HG03571 (cell line): Measurements from ENCODE around the gene KLC3.

Experiments
- ATAC-seq: cut with Tn5 transposase; IDR thresholded peaks from one replicate; pipeline ENCODE4 v1.9.1; 2021; ENCODE audit not compliant: unreplicated experiment

Gene KLC3

DNA sequence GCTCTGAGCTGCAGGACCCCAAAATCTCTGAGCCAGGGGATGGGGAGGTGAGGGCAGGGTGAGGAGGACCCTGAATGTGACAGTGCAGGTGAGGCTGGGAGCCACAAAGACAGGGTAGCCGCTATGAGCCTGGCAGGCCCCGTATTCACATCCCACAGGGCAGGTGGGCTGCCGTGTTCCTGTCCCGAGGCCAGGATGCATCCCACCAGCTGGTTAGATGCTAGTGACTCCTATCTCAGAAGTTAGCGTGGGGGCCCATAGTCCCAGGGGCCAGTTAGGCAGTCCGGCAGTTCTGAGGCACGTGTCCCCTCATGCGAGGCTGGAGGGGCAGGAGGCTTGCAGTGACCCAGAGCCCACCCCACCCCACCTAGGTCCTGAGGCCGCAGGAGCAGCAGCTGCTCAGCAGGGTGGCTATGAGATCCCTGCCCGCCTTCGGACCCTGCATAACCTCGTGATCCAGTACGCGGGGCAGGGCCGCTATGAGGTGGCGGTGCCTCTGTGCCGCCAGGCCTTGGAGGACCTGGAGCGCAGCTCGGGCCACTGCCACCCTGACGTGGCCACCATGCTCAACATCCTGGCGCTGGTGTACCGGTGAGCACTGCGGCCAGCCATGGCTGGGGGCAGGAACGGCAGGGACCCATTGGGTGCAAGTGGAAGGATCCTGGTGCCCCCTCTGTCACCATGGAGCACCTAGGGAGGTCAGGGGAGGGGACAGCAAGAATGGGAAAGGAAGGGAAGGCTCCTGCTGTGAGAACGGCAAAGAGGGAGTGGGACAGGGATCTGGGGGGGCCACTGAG is 7.2 kb downstream of the KLC3 start:
- ATAC-seq, result no peak

DNA sequence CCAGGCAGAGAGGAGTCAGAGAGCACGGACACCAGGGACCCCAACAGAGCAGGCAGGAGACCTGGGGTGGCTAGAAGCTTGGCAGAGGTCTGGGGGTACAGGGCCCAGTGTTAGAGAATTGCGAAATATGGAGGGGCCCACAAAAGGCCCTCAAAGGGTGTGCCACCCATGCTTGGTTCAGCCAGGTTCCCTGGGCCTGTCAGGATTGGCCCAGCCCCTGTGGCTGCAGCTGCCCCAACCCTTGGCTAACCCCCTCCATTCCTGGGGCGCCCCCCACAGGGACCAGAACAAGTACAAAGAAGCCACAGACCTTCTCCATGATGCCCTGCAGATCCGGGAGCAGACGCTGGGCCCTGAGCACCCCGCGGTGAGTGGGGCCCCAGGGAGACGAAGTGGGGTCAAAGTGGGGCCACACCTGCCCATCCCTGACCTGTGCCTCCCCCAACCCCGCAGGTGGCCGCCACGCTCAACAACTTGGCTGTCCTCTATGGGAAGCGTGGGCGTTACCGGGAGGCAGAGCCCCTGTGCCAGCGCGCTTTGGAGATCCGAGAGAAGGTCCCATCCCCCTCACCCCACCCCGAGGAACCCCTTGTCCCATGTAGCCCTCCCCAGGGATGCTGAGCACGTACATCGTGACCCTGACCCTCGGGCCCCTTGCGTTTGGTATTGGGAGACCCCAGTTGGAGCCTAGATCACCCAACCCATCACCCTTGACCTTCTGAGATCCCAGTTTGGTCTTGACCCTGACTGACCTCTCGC is 8.0 kb downstream of the KLC3 start:
- no peak for ATAC-seq

DNA sequence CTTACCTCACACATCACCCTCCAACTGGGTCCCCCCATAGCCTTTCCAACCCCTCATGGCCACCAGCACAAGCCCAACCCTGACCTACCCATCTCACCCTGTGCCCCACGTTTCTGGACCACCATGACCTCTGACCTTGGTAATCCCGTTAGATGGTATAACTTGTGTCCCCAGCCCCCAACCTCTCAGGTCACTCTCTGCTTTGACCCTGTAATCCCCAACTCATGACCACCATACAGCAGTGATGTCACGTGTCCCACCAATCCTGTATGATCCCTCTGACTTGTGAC is 8.5 kb downstream of the KLC3 start:
- ATAC-seq, result no peak

DNA sequence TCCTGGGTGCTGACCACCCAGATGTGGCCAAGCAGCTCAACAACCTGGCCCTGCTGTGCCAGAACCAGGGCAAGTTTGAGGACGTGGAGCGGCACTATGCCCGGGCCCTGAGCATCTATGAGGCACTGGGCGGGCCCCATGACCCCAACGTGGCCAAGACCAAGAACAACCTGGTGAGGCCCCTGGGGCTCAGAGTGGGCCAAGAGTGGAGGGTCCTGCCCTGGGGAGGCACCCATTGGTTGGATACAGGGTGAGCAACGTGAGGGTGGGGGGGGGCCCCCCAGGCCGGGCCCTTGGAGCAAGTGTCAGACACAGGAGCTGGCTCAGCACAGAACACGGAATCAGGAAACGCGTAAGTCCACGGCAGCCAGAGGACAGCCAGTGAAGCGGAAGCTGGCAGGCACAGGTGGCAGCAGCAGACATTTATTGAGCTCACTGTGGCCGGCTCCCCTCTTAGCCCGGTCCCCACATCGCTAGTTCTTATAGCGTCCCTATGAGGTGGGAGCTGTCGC is 8.9 kb downstream of the KLC3 start:
- no peak for ATAC-seq

DNA sequence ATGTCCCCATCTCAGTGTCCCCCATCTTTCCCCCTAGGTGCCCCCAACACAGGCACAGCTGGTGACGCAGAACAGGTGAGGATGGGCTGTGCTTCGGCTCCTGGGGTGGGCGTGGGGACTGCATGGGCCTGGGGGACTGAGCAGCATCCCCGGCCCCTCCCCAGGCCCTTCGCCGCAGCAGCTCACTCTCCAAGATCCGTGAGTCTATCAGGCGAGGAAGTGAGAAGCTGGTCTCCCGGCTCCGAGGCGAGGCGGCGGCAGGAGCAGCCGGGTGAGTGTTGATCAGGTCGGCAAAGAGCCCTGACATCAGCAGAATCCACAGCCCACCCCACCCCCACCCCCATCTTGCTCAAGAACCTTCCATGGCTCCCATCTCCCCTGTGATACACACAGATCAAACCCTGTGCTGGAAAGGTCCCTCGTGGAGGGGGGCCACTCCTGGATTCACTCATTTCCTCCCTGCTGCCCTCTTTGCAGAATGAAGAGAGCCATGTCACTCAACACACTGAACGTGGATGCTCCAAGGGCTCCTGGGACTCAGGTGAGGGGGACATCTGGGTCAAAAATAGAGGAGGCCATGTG is 10.0 kb downstream of the KLC3 start:
- no peak for ATAC-seq

DNA sequence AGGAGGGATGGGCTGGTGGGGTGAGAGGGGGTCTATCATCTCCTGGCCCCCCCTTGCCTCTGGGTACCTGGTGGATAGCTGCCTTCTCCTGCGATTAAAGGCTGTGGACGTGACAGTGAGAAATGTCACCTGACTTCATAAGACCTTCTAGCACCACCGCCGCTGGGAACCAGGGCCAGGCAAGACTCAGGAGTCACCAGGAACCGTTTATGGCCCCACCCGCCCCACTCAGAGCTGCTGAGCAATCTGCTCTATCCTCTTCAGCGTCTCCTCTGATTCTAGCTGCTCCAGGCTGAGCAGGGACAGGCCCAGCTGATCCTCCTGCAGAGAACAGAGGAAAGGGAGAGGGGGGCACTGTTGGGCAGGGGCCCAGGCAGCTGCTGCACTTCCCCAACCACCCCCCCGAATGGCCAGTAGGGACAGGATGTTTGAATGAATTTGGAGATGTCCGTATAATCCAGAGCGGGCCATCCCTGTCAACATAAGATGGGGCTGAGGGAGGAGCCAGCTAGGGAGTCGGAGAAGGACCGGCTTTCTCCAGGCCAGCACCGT is 10.9 kb downstream of the KLC3 start:
- ATAC-seq, result no peak

DNA sequence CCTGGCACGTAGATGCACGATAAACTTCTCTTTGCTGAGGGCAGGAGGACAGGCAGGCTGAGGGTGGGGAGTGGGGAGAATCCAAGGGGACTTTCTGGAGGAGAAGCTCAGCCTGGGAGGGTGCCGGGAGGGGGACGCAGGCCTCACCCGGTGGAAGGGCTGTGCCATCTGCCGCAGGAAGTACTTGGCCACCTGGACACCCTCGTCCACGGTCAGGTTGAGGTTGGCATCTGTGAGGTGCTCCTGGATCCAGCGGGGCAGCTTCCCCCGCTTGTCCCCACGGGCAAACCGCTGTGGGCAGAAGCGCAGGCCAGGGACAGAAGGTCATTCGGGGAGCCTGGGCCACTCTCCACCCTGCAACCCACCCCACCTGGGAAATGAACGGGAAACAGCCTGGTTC is 11.5 kb downstream of the KLC3 start:
- ATAC-seq, result no peak

DNA sequence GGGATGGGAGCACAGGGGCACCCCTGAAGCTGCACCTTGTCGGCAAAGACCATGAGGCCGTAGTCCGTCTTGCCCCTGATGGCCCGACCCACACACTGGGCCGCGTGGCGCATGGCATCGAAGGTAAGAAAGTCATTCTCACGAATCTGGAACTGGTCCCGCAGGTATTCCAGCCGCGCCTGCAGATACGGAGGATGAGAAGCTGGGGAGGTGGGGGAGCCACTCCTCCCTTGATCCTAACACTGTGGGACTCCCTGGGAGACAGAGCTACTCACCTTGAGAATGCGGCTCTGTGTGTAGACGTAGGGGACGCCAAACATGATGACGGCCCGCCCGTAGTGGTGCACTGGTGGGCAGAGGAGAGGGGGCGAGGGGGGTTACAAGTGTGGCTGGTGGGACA is 11.9 kb downstream of the KLC3 start:
- ATAC-seq, result no peak

DNA sequence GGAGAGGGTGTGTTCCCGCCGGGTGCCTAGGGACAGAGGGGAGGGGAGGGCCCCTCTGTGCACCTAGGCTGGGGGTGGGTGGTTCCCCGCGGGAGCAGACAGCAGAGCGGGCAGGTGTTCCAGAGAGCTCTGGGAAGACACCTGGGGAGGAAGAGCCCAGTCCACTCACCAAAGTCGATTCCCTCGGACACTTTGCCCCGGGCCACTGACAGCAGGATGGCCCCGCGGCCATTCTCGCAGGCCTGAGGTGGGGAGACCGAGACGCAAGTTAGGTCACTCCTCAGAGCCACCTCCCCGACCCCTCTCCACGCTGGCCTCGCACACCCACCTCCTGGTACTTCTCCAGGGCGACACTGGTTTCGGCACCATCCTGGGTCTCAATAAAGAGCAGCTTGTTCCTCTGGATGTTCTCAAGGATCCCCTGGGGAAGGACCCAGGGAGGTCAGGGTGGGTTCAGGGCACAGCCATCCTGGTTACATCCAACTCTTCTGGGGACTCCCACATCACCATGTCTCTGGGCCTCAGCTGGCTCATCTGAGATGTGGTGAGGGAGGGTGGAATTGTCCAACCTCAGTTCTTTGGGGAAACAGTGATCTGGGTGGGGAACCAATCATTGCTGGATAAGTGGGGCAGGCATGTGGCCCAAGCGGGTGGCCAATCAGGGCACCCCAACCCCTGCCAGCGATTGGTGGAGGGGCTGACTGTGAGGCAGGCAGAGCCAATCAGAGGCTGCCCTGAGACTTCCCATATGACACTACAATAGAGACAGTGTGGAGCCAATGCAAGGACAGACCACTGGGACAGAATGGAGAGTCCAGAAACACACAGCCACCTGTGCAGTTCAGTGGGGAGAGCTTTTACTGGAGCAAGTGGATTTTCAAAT is 12.6 kb downstream of the KLC3 start:
- no peak for ATAC-seq

DNA sequence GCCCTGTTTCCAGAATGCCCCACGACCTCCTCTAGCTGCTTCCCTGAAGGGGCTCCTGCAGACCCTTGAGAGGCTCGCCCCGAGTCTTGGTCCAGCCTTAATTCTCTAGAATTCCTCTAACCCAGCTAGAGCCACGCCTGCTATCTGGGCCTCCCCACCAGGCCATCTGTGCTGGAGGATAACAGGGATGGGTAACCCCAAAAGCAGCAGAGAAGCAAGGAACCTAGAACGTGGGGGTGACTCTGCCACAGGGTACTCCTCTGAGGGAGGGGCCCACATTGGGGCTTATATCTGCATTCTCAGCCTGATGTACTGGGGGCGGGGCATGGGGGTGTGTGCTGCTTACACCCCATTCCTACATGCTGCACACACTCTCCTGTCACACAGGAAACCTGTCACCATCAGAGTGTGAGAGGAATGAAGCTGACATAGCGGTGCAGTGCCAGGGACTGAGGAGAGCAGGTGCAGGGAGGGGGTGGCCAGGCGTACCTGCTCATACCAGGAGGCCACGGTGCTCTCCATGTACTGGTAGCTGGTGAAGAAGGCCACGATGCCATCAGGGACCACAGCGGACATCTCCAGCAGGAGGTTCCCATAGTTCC is 13.8 kb downstream of the KLC3 start:
- no peak for ATAC-seq

DNA sequence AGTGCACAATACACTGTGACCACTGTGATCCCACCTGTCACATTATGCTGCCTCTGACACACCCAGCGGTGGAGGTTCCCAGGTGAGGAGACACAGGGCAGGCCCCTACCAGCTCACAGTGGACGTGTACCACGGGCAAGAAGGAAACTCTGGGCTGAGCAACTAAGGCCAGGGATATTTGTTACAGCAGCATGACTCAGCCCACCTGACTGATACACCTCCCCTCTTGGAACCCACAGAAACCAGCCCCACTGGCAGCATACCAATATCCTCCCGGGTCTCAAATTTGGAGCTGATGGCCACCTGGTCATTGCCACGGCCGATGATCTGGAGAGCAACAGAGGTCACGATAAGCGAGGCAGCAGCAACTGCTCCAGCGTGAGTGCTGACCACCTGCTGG is 14.9 kb downstream of the KLC3 start:
- no peak for ATAC-seq

DNA sequence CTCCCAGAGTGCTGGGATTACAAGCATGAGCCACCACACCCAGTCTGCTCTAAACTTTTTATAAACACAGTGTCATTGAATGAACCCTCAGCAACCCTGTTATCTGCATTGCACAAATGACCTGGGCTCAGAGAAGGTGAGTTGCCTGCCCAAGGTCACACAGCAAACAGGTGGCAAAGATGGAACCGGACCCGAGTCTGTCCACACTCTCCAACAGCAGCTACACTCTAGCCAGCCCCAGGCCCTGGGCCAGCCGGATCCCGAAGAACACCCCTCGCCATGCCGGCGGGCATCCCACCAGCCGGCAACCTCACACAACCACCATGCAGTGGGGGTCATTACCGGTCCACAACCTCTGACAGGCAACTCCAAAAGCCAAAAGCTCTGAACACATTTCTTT is 15.4 kb downstream of the KLC3 start:
- ATAC-seq, result no peak

DNA sequence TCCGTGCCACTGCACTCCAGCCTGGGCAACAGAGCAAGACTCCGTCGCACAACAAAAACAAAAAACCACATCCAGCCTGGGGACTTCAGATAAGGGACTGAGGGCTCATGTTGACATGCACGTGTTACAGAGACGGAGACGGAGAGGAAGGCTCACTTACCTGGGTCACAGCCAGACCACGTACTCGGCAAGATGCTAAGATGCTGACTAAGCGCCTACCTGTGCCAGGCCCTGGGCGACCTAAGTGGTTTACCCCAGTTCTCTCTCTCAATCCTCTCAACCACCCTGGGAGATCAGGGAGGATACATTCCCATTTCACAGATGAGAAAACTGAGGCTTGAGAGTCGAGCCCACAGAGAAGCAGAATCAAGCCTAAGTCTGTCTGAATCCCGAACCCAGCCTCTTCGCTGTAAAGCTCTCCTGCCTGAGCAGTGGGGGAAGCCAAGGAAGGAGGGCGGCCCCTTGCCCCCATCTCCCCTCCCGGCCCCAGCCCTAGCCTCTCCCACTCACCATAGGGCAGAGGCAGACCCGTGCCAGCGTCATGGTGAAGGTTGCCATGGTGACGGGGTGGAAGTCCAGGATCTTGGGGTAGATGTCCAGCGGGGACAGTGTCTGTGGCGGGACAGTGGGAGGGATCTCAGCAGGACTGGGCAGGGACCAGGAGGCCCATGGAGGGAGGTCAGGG is 16.4 kb downstream of the KLC3 start:
- ATAC-seq, result no peak

DNA sequence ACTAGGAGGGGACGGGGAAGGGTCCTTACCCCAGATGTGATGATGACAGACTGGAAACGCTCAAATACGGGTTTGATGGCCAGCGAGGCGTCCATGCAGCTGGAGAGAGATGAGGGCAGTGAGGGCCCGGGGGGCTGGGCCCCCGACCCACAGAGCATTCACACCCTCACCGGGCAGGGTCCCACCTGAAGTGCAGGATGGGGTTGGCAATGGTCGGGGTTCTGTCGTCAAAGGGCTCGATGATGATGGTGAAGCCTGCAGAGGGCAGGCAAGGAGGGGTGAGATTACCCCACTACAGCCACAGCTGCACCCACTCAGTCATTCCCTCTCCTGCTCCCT is 16.9 kb downstream of the KLC3 start:
- no peak for ATAC-seq

DNA sequence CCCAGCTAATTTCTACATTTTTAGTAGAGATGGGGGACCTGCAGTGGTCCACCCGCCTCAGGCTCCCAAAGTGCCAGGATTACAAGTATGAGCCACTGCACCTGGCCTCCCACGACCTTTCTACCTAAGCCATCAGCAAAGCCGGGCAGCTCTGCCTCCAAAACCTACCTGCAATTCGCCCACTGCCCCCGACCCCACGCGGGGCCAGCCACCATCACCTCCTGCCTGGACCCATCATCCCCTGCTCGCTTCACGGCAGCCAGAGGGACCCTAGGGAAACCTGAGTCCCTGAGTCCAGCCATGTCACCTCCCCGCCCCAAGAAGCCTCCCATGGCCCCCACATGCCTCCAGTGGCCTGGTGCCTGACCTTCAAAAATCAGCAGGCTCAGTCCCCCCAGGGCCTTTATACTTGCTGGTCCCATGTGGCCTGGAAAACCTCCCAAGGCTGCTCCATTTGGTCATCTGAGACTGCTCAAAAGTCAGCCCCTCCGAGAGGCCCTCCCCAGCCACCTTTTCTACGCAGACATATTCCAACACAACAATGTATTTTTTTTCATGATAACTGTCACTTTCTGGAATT is 17.8 kb downstream of the KLC3 start:
- ATAC-seq, result no peak

DNA sequence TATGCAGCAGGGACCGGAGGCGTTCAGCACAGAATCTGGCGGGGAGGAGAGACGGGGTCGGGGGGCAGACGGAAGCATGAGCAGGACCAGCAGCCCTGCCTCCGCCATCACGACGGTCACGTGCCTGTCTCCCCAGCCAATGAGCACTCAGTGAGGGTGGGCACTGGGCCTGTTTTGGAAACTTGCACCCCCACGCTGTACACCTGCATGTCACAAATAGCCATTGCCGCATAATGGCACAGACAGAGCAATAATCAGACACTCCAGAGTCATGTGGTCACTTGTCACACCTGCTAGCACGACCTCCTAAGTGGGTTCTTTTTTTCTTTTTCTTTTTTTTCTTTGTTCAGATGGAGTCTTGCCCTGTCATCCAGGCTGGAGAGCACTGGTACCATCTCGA is 21.1 kb downstream of the KLC3 start:
- no peak for ATAC-seq

DNA sequence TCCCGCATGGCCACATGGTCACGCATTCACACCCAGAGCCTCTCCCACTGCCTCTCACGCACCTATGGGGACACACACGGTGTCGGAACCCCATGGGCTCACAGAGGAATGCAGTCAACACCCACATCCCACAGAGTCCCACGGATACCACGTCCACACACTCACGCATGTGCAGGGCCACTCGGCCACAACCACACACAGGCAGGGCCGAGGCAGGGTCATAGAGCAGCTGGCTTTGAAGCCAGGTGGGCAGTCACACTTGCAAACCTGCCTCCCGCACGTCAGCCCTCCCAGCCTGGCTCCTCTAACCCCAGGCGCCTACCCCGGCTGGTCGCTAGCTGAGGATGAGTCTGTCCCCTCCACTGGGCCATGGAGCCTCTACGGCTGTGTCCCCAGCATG is 21.7 kb downstream of the KLC3 start:
- no peak for ATAC-seq

DNA sequence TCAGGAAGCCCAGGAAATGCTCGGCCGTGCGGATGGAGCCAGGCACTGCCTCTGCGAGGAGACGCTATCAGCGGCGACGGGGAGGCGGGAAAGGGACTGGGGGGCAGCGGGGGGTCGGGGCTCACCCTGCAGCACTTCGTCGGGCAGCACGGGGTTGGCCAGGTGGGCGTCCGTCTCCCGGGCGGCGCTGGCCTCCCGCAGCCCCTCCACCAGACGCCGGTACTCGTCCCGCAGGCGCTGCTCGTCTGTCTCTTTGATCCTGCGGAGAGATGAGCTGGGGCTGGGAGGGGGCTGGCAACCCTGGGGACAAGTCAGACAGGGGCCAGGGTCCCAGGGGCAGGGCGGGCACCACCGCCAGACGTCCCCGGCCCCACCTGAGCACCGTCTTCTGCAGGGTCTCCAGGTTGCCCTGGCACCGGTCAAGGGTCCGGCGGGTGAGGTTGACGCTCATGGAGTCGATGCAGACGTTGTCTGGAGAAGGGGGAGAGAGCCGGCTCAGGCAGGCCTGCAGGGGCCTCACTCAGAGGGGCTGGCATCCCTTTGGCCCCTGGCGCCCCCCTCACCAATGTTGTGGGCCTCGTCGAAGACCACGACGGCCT is 23.4 kb downstream of the KLC3 start:
- ATAC-seq, result no peak

DNA sequence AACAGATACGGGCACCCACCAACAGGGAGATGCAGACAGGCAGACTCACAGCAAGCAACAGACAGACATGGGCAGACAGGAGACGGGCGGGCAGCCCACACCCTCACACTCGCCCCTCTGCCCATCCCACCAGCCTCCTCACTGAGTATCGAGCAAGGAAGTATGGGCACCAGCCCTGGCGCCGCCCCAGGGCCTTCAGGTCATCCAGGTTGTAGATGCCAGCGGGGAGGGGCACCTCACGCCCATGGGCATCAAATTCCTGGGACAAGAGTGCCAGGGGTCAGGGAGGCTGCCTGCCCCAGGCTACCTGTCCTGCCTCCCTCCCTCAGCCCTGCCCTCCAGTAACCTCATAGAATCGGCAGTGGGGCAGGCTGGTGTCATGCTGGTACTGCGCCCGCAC is 24.1 kb downstream of the KLC3 start:
- no peak for ATAC-seq
